Parathyroid adenoma (tissue), 2 donors: ENCODE data around the gene PPM1H.
A peak's percentile ranks its signal among the peaks of the same experiment; 100 is the strongest.

Experiments
- H2AFZ ChIP-seq: fragments of 300-600 bp; sonication (generic); one replicate; pipeline ENCODE4 v1.7.0; 2017; ENCODE audit warnings: antibody characterized with exemption, mild to moderate bottlenecking
- H3K27ac ChIP-seq: fragments of 300-600 bp; sonication (generic); one replicate; pipeline ENCODE4 v1.7.0; 2017
- H3K27me3 ChIP-seq: fragments of 300-600 bp; sonication (generic); one replicate; pipeline ENCODE4 v1.7.0; 2017; ENCODE audit warnings: low read length; ENCODE audit not compliant: control insufficient read depth, insufficient read depth
- H3K36me3 ChIP-seq: fragments of 300-600 bp; sonication (generic); one replicate; pipeline ENCODE4 v1.7.0; 2017; ENCODE audit warnings: low read length; ENCODE audit not compliant: control insufficient read depth, insufficient read depth
- H3K4me1 ChIP-seq: fragments of 300-600 bp; sonication (generic); one replicate; pipeline ENCODE4 v1.7.0; 2017; ENCODE audit warnings: control low read depth
- H3K4me2 ChIP-seq: fragments of 300-600 bp; sonication (generic); one replicate; pipeline ENCODE4 v1.7.0; 2017; ENCODE audit warnings: low read length
- H3K4me3 ChIP-seq: fragments of 300-600 bp; sonication (generic); one replicate; pipeline ENCODE4 v1.7.0; 2017; ENCODE audit warnings: low read depth, low read length
- H3K79me2 ChIP-seq: fragments of 300-600 bp; sonication (generic); one replicate; pipeline ENCODE4 v1.7.0; 2017; ENCODE audit warnings: control low read depth
- H3K9ac ChIP-seq: fragments of 300-600 bp; sonication (generic); one replicate; pipeline ENCODE4 v1.7.0; 2017; ENCODE audit warnings: mild to moderate bottlenecking
- H3K9me3 ChIP-seq: fragments of 300-600 bp; sonication (generic); one replicate; pipeline ENCODE4 v1.7.0; 2017; ENCODE audit warnings: low read length; ENCODE audit not compliant: control insufficient read depth
- CTCF ChIP-seq: fragments of 300-600 bp; sonication (generic); IDR thresholded peaks from one replicate; pipeline ENCODE4 v1.7.0; 2017; ENCODE audit warnings: antibody characterized with exemption, mild to moderate bottlenecking
- donor health status: primary hyperparathyroidism.

PPM1H gene

GRCh38 chr12:62934799-62935674, at the start of gene PPM1H:
PPM1H (minus strand) TSS chr12:62935150; CDS start chr12:62934736, 414 bp downstream.
- Histone ChIP-seq H3K4me1 (peaks cover 26% of the 10 kb centered on the region), H3K27me3 (no peaks in the 10 kb centered on the region), H3K4me2 (peak within 1 kb of the TSS; percentile 79), H3K27ac (peak within 1 kb of the TSS; percentile 95), H3K79me2 (peaks cover 19% of the 10 kb centered on the region), H2AFZ (peak within 1 kb of the TSS; percentile 85), H3K9me3 (no peaks in the 10 kb centered on the region), H3K36me3 (no peaks in the 10 kb centered on the region), H3K9ac (peak within 1 kb of the TSS; percentile 74), H3K4me3 (peak within 1 kb of the TSS; percentile 90)
- TF ChIP-seq CTCF, result peak; percentile 95

GRCh38 chr12:62983594-62983993, 48.6 kb upstream of the PPM1H start:
- H3K79me2 ChIP-seq, result no peaks in the 10 kb centered on the region

GRCh38 chr12:62978768-62979167, 43.8 kb upstream of the PPM1H start:
- peaks cover 15% of the 10 kb centered on the region for H3K4me1 ChIP-seq
- no peaks in the 10 kb centered on the region for H3K9me3 ChIP-seq
- no peak overlapping the region for H3K27ac ChIP-seq
- H2AFZ ChIP-seq, result peak overlapping the region; percentile 4
- H3K4me2 ChIP-seq, result no peak overlapping the region
- no peaks in the 10 kb centered on the region for H3K79me2 ChIP-seq
- H3K4me3 ChIP-seq, result no peak overlapping the region
- TF ChIP-seq CTCF, result no peak
- no peak overlapping the region for H3K9ac ChIP-seq
- no peaks in the 10 kb centered on the region for H3K27me3 ChIP-seq
- H3K36me3 ChIP-seq, result no peaks in the 10 kb centered on the region

More at GRCh38 chr12:62983594-62983993, 48.6 kb upstream of the PPM1H start:
- peak; percentile 65 for TF ChIP-seq CTCF
- no peak overlapping the region for H3K9ac ChIP-seq
- H3K27ac ChIP-seq, result peak overlapping the region; percentile 17
- no peaks in the 10 kb centered on the region for H3K36me3 ChIP-seq
- H3K9me3 ChIP-seq, result no peaks in the 10 kb centered on the region
- H3K27me3 ChIP-seq, result no peaks in the 10 kb centered on the region
- H3K4me3 ChIP-seq, result no peak overlapping the region
- peaks cover 15% of the 10 kb centered on the region for H3K4me1 ChIP-seq
- H2AFZ ChIP-seq, result peak overlapping the region; percentile 42
- no peak overlapping the region for H3K4me2 ChIP-seq

GRCh38 chr12:62977883-62978282, 42.9 kb upstream of the PPM1H start:
- H3K9me3 ChIP-seq, result no peaks in the 10 kb centered on the region
- H3K36me3 ChIP-seq, result no peaks in the 10 kb centered on the region
- H3K4me2 ChIP-seq, result no peak overlapping the region
- H2AFZ ChIP-seq, result no peak overlapping the region
- no peaks in the 10 kb centered on the region for H3K27me3 ChIP-seq
- H3K4me1 ChIP-seq, result peaks cover 15% of the 10 kb centered on the region
- H3K27ac ChIP-seq, result no peak overlapping the region
- TF ChIP-seq CTCF, result no peak
- no peak overlapping the region for H3K4me3 ChIP-seq
- no peaks in the 10 kb centered on the region for H3K79me2 ChIP-seq
- H3K9ac ChIP-seq, result no peak overlapping the region
